Kidney epithelial cell (primary cell): ENCODE measurements around the gene TES. TPM values are rescaled to one million over a fixed set of nuclear protein-coding genes. Genes with fewer than 3 reads are reported as not detected.

Experiments
- DNase-seq: peaks from one replicate; pipeline ENCODE4 v3.0.0-alpha.2; 2010; ENCODE audit warnings: low read depth
- H3K27me3 ChIP-seq: 2 replicates; pipeline ENCODE4 v1.6.0; 2011; ENCODE audit warnings: low read length; ENCODE audit not compliant: control insufficient read depth, insufficient read depth
- H3K36me3 ChIP-seq: 2 replicates; pipeline ENCODE4 v1.5.1; 2011; ENCODE audit warnings: low read length; ENCODE audit not compliant: control insufficient read depth, insufficient read depth
- H3K4me3 ChIP-seq: 2 replicates; pipeline ENCODE4 v1.5.1; 2011; ENCODE audit warnings: low read depth, mild to moderate bottlenecking, control low read depth, low read length
- CTCF ChIP-seq: IDR thresholded peaks from 2 replicates; pipeline ENCODE4 v1.5.1; 2011; ENCODE audit warnings: mild to moderate bottlenecking, moderate library complexity, low read length, control low read depth, inconsistent platforms; ENCODE audit not compliant: insufficient read depth, poor library complexity, severe bottlenecking
- total RNA-seq: library from RNA; depleted of rRNA; stranded (reverse); fragments of >200 nt; gene quantifications from 2 replicates; pipeline ENCODE4 v1.2.3, GENCODE V29; 2015

The TES gene
- total RNA-seq, 1 donor from 2014 or later = 282 TPM

DNA sequence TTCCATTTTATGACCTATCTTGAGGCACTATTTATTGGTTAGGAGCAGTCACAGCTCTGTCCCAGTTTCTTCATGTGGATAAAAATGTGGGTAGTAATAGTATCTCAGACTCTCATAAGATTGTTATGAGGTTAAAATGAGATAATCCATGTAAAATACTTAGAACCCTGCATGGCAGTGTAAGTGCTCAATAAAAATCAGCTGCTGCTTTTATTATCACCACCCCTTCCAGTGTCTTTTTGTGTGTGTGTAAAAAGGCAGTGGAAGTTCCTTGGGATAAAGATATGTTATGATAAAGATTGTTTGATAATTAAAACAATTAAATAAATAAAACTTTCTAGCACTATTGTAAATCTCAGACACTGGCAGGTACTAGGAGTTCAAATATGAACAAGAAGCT, 15.5 kb downstream of the TES start:
- Histone ChIP-seq H3K36me3 (no peaks in the 10 kb centered on the region), H3K4me3 (no peak overlapping the region), H3K27me3 (no peaks in the 10 kb centered on the region)
- TF ChIP-seq CTCF = no peak
- DNase-seq = no peak

DNA sequence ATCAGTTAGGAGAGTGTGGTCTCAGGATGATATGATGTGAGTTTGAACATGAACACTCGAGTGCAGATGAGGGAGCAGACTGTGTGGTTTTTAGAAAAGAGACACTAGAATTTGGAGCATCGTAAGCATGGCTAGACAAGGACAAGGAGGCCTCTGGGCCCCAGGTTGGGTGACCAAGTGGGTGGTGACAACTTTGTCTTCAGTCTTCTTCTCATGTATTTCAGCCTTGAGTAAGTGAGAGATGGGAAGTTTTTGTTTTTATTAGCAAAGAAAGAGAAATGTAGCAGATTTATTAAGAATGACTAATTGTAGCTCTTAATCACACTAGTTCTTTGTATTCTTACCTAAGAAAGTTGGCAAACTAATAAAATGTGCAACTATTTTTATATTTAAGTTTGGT, 16.3 kb downstream of the TES start:
- Histone ChIP-seq H3K36me3 (no peaks in the 10 kb centered on the region), H3K4me3 (no peak overlapping the region), H3K27me3 (no peaks in the 10 kb centered on the region)
- TF ChIP-seq CTCF = no peak
- no peak for DNase-seq

GRCh38 chr7:116227678-116228239, 17.4 kb downstream of the TES start:
- DNase-seq = no peak
- no peak overlapping the region for H3K4me3 ChIP-seq
- H3K36me3 ChIP-seq = no peaks in the 10 kb centered on the region
- TF ChIP-seq CTCF = no peak
- no peaks in the 10 kb centered on the region for H3K27me3 ChIP-seq

- Histone ChIP-seq H3K27me3 (no peaks in the 10 kb centered on the region), H3K36me3 (no peaks in the 10 kb centered on the region), H3K4me3 (no peak overlapping the region)
- no peak for DNase-seq
- no peak for TF ChIP-seq CTCF
These were observed 17.9 kb downstream of the TES start for GRCh38 chr7:116228241-116228640.

GRCh38 chr7:116229366-116229765, 19.0 kb downstream of the TES start:
- H3K27me3 ChIP-seq = no peaks in the 10 kb centered on the region
- H3K36me3 ChIP-seq = no peaks in the 10 kb centered on the region
- H3K4me3 ChIP-seq = no peak overlapping the region
- DNase-seq = no peak
- TF ChIP-seq CTCF = no peak

- Histone ChIP-seq H3K27me3 (no peaks in the 10 kb centered on the region), H3K36me3 (no peaks in the 10 kb centered on the region), H3K4me3 (no peak overlapping the region)
- no peak for TF ChIP-seq CTCF
- DNase-seq = no peak
These were observed 20.1 kb downstream of the TES start for GRCh38 chr7:116230191-116231005.
